C4-2B (cell line): ENCODE measurements around the gene DCHS1.

Experiments used
- H3K27ac ChIP-seq: fragments of 450-650 bp; 2 replicates; pipeline ENCODE4 v1.5.1; 2017
- CTCF ChIP-seq: fragments of 450-650 bp; conservative IDR thresholded peaks from 2 replicates; pipeline ENCODE4 v1.5.1; 2017; ENCODE audit warnings: mild to moderate bottlenecking
- ZFX ChIP-seq: fragments of 450-650 bp; IDR thresholded peaks from 2 replicates; pipeline ENCODE4 v1.6.1; 2017

The DCHS1 gene

GRCh38 chr11:6623391-6624363, 31.9 kb downstream of the DCHS1 start:
- no peak for TF ChIP-seq ZFX
- no peak for TF ChIP-seq CTCF
- no peak overlapping the region for H3K27ac ChIP-seq

GRCh38 chr11:6622261-6623171, 33.1 kb downstream of the DCHS1 start:
- TF ChIP-seq CTCF (no peak), ZFX (no peak)
- no peak overlapping the region for H3K27ac ChIP-seq

GRCh38 chr11:6621711-6622211, 33.8 kb downstream of the DCHS1 start:
- TF ChIP-seq CTCF (no peak), ZFX (no peak)

GRCh38 chr11:6620636-6621035, 35.0 kb downstream of the DCHS1 start:
- no peak for TF ChIP-seq CTCF
- TF ChIP-seq ZFX = no peak
- no peak overlapping the region for H3K27ac ChIP-seq

More at GRCh38 chr11:6621711-6622211, 33.8 kb downstream of the DCHS1 start:
- no peak overlapping the region for H3K27ac ChIP-seq

GRCh38 chr11:6619004-6619745, 36.4 kb downstream of the DCHS1 start, which contains the start of gene TPP1:
Gene TPP1 (minus strand): TSS chr11:6619422. CDS start chr11:6619400, 22 bp downstream.
- TF ChIP-seq ZFX (no peak), CTCF (no peak)
- H3K27ac ChIP-seq = peak within 1 kb of the TSS; percentile 63

GRCh38 chr11:6618117-6619003, 37.2 kb downstream of the DCHS1 start:
- peak overlapping the region; percentile 63 for H3K27ac ChIP-seq
- TF ChIP-seq ZFX (no peak), CTCF (no peak)
